ENCODE data around the gene SLC9A9. TPM values are rescaled to one million over a fixed set of nuclear protein-coding genes. Genes with fewer than 3 reads are reported as not detected.
"Not testable (repeated sequence)": the region's sequence is repeated elsewhere in the genome, so short reads cannot be mapped to it uniquely, and the experiment has no call there.

The SLC9A9 gene
- 16.0 TPM for total RNA-seq

DNA sequence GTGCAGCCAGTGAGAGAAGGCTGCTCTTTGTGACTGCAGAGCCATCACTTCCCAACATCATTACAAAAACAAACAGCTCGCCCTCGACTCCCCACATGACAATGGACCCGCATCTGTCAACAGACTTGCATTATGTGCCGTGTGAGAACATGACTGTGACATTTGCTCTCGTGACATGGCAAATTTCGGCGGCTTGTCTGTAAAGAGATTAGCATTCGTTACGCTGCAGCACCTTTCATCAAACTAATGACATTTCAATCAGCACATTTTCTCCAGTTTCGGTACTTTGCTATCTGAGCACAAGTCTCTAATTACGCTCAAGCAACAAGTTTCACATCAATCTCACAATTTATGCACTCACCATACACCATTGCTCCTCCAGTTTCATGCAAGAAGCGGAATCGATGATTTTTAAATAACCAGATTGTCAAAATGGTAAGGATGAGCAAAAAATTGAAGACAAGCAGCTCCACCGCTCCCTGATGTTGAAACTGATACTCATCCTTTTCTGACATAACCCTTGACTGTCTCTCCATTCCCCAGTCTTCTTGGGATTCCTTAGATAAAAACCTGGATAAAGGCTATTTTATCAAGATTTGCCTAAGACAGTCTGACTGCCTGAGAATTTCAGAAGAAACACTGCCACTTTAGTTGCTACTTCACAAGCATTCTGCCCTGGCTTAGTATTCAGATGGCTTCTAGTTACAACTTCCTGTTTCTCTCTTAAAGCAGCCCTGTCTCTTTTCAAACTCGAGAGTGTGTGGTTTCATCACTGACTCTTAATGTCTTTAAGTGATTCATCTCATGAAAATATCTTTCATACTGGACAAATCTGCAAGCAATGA, at the start of gene SLC9A9:
Gene SLC9A9 (minus strand): TSS at position 682 of the 845 bp plus-strand sequence. CDS start 146 bp downstream, at position 536.
- DNase-seq (ENCODE audit: low spot score) (no peak), ATAC-seq (peak; percentile 90)
- intact Hi-C loops (cut with DNase I), result no loop called here

DNA sequence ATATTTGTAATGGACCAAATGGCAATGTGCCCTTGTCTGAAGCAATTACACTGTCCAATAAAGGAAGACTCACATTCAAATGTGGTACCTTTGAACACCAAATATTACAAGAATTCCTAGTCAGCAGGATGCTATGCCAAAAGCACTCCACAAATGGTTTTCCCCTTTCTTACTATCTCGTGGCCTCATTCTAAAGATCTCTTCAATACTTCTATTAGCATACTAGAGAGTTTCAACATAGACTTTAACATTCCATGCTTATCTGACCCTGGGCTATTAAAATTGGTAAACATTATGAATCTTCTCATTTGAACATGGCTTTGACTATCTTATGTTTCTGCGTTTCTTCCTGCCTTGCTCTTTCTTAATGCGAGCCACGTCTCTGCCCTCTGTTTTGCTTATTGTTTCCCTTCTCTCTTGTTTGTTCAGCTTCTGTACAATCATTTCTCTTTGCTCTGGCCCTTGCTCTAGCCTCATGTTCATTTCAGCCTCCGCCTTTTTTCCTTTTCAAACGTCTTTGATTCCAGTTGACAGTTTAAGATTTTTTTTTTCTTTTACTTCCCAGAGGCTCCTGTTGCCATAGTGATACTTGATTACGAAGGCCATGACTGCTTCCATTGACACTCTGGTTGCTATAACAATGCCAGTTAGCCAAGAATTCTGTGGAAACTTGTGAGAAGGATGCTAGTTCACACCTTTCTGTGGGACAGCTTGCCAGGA, 49.5 kb upstream of the SLC9A9 start:
- DNase-seq (ENCODE audit: low spot score) (no peak), ATAC-seq (peak; percentile 26)
- intact Hi-C loops (cut with DNase I), result no loop called here

DNA sequence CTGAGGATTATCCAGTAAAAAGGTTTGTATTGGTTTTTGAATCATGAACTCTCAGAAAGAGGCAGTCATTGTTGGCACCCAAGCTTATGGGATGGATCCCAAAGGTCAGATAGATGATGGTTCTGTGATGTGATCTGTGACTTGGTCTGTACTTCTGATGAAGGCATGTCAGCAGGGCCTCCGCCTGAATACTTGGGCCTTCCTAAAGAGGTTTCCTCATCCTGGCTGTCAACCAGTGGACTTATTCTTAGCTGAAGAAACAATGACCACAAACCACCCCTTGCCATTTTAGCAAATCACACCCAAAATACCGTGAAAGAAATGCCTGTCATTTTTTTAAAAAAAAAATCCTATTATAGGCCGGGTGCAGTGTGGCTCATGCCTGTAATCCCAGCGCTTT, 48.2 kb upstream of the SLC9A9 start:
- ATAC-seq (no peak), DNase-seq (ENCODE audit: low spot score) (no peak)
- intact Hi-C loops (cut with DNase I), result no loop called here

DNA sequence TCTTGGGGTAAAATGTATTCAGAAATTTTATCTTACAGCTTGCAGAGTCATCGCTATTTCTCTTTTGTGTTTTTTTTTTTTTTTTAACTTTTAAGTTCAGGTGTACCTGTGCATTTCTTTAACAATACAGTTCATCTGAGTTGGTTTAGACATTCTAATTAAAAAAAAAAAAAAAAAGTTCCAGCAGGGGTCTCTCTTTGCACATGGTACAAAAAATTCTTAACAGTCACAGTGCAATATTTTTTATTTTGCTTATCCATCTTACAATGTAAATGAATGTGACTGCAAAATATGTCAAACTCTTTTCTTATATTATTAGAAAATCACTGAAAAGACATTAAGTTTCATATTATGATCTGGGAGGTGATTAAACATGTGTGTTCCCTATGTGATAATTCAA, 47.5 kb upstream of the SLC9A9 start:
- DNase-seq (ENCODE audit: low spot score), result no peak
- no peak for ATAC-seq
- intact Hi-C loops (cut with DNase I), result no loop called here

DNA sequence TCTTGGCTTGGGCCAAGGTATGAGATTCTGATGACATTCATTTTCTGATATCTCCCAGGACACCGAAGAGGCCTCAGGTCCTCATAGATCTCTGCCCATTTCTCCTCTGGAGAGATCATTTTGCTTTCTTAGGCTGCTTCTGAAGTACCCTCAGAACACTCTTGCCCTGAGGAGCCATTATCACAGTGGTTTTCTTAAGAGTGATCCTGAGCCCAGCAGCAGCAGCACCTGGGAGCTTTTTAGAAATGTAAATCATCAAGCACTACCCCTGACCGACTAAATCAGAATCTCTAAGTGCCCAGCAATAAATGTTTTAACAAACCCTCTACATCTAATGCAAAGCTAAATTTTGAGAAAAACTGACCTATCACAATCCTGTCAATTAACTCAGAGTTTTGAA, 40.6 kb upstream of the SLC9A9 start:
- intact Hi-C loops (cut with DNase I), result loop anchor here (2.0 kb wide), 1 partner anchor 70 kb away; no protein-coding TSS in a partner anchor
- no peak for ATAC-seq
- no peak for DNase-seq (ENCODE audit: low spot score)

DNA sequence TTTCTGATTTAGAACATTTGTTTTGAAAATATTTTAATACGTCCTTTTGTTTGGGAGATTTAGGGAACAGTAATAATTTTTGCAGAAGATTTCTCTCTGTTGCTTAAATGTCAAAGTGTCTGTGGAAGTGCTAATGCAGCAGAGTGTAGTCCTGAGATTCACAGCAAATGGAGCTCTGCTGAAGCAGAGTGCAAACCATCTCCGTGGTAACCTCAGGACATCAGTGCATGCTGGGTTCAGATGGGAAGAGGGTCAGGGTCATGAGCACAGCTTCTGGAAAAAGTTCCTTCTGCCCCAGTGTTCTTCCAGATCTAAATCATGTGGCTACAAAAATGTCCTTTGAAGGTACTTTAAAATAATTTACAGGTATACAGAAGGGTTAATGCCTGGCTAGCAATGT, 39.9 kb upstream of the SLC9A9 start:
- DNase-seq (ENCODE audit: low spot score) (no peak), ATAC-seq (no peak)
- intact Hi-C loops (cut with DNase I), result loop anchor here (2.0 kb wide), 1 partner anchor 69 kb away; no protein-coding TSS in a partner anchor

DNA sequence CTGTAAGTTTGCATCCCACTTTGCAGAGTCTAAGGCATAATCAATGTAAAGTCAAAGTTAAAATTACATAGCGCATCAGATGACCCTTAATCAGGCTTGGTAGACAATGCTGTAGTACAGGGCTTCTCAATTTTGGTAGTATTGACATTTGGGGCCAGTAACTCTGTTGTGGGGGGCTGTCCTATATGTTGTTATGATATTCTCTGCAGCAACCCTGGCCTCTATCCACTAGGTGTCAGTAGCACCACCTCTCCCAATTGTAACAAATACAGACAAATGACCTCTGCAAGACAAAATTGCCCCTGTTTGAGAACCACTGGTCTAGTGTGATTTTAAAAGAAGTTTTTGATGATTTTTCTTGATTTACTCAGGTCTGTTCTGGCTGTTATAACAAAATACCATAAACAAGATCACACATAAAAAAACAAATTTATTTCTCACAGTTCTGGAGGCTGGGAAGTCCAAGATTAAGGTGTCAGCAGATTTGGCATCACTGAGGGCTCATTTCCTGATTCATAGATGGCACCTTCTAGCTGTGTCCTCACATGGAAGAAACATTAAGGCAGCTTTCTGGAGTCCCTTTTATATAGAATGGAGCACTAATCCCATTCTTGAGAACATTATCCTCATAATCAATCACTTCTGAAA, 37.6 kb upstream of the SLC9A9 start:
- intact Hi-C loops (cut with DNase I), result no loop called here
- DNase-seq (ENCODE audit: low spot score), result no peak
- peak; percentile 45 for ATAC-seq

DNA sequence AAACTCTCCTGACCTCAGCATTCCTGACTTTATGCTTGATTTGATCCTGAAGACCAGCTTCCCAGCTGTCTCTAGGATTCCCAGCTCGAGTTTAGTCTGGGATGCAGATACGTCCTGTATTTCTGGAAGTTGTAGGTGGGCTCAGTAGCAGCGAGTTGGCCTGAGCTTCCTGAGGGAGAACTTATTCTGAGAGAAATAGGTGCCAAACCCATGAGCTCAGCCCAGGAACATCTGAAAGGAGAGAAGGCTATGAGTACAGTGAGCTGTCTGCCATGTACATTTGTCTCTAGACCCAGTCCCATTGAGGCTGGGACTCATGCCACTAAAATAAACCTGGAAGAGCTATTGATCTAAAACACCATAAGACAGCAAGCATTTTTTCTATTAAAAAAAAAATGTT, 36.6 kb upstream of the SLC9A9 start:
- no peak for DNase-seq (ENCODE audit: low spot score)
- intact Hi-C loops (cut with DNase I), result no loop called here
- ATAC-seq, result no peak

DNA sequence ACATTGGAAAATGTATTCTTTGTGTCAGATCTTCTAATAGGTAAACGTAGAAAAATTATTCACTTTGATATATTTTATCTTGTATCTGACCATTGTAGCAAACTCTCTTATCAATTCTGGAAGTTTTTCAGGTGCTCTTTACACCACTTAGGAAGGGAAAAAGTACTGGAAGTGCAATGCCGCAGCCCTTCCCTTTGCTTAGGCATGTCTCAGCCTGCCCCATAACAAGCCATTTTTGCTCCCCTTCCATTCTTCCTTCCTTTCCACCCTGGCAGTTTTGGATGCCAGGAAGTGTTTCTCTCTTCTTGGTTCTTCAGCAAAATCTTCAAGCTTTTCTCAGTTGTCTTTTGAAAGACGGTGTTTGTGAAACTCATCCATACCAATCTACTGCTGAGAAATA, 34.9 kb upstream of the SLC9A9 start:
- DNase-seq (ENCODE audit: low spot score) (no peak), ATAC-seq (no peak)
- intact Hi-C loops (cut with DNase I), result no loop called here

DNA sequence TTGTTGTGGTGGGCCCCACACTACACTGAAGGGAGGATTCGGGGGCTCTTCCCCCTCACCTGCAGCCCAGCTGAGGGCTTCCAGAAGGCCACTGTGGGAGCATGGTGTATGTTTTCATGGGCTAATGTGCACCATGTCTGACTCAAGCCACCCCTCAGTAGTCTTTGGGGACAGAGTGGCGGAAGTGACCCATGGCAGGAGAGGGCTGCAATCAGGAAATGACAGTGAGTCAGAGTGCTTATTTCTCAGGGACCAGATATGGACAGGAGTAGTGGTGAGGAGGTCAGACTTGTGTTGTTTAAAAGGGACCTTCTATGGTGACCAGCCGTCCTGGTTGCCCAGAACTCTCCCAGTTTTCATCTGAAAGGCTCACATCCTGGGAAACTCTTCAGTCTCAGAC, 32.8 kb upstream of the SLC9A9 start:
- intact Hi-C loops (cut with DNase I), result no loop called here
- ATAC-seq (no peak), DNase-seq (ENCODE audit: low spot score) (no peak)

DNA sequence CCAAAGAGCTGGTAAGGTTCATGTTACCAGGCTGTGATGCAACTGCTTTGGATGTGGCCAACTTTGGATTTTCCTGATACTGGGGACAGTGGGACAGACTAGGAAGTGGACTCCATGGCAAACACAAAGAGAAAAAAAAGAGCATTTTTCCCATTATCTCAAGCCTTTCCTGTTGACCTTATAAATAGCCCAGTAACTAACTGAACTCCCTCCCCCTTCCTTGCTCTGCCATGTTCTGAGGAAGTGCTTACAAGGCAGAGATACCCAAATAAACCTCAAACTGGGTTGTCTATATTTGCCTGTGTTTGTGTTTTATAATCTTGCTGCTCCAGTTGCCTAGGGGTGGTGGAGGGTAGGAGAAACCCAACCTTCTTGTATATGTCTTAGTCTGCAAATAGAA, 27.3 kb upstream of the SLC9A9 start:
- intact Hi-C loops (cut with DNase I), result no loop called here
- ATAC-seq, result no peak
- DNase-seq (ENCODE audit: low spot score), result no peak

DNA sequence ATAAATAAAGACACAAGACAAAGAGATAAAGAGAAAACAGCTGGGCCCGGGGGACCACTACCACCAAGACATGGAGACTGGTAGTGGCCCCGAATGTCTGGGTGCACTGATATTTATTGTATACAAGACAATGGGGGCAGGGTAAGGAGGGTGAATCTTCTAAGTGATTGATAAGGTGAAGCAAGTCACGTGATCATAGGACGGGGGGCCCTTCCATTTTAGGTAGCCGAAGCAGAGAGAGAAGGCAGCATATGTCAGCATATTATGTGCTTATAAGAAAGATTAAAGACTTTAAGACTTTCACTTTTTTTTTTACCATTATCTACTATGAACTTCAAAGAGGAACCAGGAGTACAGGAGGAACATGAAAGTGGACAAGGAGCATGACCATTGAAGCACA, 25.3 kb upstream of the SLC9A9 start:
- intact Hi-C loops (cut with DNase I); DNase-seq (ENCODE audit: low spot score); ATAC-seq: not testable (repeated sequence)

DNA sequence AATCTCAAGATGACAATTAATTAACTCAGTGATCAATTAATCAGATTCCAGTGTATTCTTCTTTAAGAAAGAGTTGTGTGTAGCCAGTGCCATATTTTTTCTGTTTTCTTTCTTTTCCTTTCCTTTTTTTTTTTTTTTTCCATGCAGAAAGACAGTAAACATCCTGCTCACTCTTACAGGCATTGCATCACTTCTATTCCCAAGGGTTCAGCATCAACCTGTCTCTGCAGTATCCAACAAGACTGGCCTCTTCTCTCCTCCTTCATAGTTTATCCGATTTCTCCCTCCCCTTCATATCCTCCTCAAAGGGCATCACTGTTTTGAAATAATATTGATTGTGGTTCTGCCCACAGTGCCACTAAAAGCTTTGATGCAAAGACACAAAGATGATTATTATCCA, 17.0 kb upstream of the SLC9A9 start:
- intact Hi-C loops (cut with DNase I), result no loop called here
- ATAC-seq (peak; percentile 68), DNase-seq (ENCODE audit: low spot score) (no peak)

DNA sequence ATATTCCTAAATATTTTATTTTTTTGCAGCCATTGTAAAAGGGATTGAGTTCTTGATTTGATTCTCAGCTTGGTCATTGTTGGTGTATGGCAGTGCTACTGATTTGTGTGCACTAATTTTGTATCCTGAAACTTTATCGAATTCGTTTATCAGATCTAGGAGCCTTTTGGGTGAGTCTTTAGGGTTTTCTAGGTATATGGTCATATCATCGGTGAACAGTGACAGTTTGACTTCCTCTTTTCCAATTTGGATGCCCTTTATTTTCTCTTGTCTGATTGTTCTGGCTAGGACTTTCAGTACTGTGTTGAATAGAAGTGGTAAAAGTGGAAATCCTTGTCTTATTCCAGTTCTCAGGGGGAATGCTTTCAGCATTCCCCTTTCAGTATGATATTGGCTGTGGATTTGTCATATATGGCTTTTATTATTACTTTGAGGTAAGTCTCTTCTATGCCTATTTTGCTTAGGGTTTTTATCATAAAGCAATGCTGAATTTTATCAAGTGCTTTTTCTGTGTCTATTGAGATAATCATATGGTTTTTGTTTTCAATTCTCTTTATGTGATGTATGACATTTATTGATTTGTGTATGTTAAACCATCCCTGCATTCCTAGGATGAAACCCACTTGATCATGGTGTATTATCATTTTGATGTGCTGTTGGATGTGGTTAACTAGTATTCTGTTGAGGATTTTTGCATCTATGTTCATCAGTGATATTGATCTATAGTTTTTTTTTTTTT, 11.4 kb upstream of the SLC9A9 start:
- DNase-seq (ENCODE audit: low spot score), result no peak
- intact Hi-C loops (cut with DNase I), result no loop called here
- ATAC-seq, result no peak

DNA sequence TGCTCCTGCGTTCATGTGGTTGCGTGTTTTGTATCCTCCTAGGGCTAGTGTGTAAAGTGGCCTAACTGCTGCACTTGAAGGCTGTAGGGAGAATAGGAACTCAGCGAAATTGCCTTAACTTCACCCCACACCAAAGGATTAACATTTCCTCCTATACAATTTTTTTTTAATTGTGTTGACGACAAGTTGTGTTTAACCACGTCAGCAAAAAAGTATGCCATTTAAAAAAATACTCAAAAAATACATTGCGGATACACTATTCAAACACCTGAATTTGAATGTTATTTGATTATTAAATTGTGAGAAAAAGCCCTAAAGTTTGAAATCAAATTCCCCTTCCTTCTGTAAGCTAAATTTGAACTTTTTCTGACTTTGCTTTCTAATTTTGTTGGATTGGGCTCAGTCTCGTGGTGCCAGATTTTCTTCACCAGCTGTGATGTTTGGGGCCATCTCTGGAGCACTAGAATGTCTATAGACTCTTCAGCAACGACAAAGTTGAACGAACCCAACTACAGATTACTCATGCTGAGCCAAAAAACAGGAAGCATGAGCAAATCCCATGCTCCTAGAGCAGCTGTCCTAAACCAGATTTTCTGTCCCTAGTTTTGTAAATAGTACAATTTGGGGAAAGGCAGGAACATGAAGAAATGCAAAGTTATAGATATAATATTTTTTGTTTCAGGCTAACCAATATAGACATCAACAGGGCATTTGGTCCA, 8.1 kb upstream of the SLC9A9 start:
- DNase-seq (ENCODE audit: low spot score) (no peak), ATAC-seq (no peak)
- intact Hi-C loops (cut with DNase I), result no loop called here

DNA sequence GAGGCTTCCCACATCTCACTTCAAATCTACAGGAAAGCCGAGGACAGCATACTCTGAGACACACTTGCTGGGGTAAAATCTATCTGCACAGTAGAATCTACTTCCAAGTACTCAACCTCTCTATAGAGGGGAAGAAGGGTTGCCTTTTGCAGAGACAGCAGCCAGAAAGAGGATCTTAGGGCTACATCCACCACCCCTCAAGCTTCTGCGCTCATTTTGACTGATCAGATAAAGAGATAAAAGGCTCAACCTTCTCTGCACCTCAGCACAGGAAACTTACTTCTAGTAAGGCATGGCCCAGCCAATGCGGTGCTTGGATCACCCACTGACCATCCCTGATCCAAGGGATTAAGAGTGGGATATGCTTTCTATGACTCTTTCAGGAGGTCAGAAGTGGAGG, 6.9 kb upstream of the SLC9A9 start:
- DNase-seq (ENCODE audit: low spot score) (no peak), ATAC-seq (peak; percentile 52)
- intact Hi-C loops (cut with DNase I), result no loop called here

DNA sequence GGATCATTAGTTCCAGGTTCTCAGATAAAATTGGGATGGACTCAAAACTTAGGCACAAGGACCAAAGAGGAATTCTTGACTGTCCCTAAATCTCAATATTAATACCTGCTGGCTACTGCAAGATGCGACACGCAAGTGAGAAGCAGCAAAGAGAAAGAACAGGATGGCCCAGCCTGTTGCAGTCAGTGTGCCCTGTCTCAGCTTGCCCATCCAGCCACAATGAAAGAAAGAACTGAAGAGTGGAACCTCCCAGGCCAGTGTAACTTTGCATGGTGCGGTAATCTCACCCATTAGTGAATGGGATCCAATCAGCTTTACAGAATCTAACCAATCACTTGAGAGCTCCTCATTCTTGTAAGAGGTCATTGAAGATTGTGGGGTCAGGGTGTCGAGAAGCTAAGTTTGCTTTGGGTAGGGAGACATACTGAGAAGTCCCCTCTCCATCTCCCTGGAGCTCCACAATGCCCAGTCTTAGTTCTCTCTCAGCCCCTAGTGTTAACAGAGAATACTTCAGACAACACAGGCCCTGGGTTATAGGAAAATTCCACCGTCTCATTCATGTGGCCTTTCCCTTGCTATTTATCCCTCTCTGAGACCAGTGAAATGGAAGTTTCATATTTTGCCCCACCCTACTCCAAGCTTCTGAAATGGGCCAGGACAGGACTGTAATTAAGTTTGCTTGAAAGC, 3.2 kb upstream of the SLC9A9 start:
- DNase-seq (ENCODE audit: low spot score) (no peak), ATAC-seq (no peak)
- intact Hi-C loops (cut with DNase I), result no loop called here

DNA sequence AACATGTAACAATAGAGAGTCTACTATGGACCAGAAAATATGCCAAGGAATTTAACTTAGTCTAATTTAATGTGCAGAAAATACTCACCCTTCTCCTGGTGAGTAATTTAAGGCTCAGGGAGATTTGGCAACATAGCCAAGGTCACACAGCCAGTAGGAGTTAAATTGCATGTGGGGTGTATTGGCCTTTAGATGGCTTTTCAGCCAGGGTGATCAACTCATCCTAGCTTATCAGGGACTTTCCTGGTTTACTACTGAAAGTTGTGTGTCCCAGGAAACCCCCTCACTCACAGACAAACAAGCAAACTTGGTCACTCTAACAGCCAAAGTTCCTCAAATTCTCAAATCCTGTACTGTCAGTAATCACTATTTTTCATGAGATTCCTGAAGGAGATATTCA, 2.6 kb upstream of the SLC9A9 start:
- intact Hi-C loops (cut with DNase I), result no loop called here
- no peak for DNase-seq (ENCODE audit: low spot score)

More for the DNA sequence above, 2.6 kb upstream of the SLC9A9 start:
- no peak for ATAC-seq

All from sciatic nerve (tissue), 2 donors.